Kidney tubule cell (primary cell): ENCODE results near the gene NOP16.

Source experiments
- DNase-seq: peaks from one replicate; pipeline ENCODE4 v3.0.0-alpha.2; 2018; ENCODE audit warnings: low spot score

NOP16 gene, protein sequence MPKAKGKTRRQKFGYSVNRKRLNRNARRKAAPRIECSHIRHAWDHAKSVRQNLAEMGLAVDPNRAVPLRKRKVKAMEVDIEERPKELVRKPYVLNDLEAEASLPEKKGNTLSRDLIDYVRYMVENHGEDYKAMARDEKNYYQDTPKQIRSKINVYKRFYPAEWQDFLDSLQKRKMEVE

DNA sequence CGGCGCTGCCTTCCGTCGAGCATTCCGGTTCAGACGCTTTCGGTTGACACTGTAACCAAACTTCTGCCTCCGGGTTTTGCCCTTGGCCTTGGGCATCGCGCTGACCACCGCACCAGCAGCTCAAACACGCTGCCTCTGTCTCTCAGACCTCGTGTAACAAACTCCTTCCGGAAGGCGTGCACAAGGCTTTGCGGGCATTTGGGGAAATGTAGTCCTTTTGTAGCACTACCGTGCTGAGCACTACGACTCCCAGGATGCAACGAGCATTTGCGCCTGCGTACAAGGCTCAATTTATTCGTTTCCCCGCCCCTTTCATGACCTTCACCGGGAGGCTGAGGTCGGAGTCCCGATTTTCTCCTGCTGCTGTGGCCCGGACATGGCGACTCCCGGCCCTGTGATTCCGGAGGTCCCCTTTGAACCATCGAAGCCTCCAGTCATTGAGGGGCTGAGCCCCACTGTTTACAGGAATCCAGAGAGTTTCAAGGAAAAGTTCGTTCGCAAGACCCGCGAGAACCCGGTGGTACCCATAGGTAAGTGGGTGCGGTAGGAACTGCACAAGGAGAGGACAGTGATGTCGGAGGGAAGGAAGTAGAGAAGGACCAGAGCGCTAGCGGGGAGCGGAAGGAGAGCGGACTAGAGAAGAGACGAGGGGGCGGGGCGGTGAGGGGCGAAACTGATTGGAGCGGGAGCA, at the start of gene NOP16, which contains the start of gene HIGD2A:
Gene NOP16, minus strand, starts transcription at position 155 of the 691 bp plus-strand sequence. Its CDS starts 59 bp downstream, at position 96.
Gene HIGD2A, plus strand, starts transcription at position 308 of the 691 bp plus-strand sequence. Its CDS starts 69 bp downstream, at position 377.
- DNase-seq = peak; percentile 98

DNA sequence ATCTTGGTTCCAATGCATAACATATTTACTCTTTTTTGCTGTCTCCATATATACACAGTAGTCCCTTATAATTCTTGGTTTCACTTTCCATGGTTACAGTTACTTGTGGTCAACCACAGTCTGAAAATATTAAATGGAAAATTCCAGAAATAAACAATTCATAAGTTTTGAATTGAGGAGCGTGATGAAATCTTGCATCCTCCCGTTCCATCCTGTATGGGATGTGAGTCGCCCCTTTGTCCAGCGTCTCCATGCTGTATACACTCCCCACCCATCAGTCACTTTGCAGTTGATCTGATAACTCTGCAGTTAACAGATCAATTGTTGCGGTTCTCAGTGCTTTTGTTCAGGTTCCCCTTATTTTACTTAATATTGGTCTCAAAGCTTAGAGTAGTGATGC, 48.3 kb upstream of the NOP16 start:
- no peak for DNase-seq

DNA sequence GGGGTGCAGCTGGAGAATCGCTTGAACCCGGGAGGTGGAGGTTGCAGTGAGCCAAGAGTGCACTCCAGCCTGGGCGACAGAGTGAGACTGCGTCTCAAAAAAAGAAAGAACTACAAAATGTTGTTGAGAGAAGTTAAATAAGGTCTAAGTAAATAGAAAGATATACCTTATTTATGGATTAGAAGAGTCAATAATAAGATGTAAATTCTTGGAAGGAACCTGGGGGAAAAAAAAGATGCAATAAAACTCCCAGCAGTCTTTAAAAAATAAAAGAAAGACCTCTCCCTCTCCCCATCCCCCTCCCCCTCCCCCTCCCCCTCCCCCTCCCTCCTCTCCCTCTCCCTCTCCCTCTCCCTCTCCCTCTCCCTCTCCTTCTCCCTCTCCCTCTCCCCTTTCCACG, 44.3 kb upstream of the NOP16 start:
- no peak for DNase-seq

DNA sequence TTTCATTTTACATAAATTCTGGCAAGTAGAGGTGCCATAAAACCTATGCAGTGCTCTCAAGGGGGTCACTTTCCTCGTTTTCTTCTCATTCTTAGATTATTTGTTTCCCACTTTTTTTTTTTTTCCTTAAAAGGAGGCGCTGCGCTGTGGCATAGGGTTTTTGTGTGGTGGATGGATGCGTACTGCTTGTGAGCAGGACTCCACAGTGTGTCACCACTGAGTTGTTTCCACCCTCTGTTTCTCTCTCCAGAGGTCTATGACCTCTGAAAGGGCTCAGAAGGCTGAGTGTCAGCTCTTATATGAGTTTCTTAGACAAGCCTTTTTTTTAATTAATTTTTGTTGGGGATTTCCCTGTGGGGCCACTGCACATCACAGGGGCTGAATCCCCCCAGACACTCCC, 41.6 kb upstream of the NOP16 start:
- no peak for DNase-seq

DNA sequence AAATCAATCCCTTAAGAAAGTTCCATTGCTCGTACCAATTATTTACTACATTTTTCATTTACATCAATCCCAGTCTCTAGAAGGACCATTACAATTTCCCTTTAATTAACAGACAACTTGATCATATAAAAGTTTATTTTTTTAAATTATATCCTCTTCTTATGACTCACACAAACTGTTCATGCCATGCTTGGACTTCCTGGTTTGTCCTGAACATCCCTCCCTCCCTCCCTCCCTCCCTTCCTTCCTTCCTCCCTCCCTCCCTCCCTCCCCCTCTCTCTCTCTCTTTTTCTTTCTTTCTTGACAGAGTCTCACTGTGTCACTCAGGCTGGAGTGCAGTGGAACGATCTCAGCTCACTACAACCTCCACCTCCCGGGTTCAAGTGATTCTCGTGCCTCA, 39.6 kb upstream of the NOP16 start:
- peak; percentile 62 for DNase-seq

DNA sequence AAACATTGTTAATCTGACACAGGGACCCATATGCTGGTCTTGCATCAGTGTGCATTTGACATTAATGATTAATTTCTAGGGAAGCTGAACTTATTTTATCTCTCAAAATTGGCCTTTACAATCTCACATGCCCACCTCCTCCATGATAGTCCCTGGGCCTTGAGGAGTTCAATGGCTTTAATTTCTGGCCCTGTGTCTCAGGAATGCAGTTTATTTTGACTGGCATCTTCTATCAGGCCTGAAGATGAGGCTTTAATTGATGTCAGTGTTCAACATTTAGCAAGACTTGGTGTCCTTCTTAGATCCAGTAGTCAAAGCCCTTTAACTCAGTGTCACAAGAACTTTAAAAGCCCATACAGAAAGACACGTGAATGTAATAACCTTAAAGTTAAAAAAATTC, 38.5 kb upstream of the NOP16 start:
- no peak for DNase-seq

DNA sequence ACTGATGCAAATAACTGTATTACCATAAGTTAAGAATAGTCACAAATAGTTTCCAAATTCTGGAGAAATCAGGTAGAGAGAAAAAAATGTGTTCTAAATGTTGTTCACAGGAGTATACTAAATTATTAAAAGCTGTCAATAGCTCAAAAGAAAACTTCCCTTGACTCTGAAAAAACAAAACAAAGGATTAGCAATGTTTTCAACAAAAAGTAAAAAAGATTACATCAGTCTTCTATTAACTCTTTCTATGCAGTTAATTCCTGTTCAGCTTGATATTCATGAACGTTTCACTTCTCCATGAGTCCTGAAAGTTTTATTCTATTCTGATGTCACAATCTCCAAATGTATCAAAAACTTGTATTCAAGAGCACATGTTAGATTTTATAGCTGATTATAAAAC, 37.4 kb upstream of the NOP16 start:
- DNase-seq = no peak

DNA sequence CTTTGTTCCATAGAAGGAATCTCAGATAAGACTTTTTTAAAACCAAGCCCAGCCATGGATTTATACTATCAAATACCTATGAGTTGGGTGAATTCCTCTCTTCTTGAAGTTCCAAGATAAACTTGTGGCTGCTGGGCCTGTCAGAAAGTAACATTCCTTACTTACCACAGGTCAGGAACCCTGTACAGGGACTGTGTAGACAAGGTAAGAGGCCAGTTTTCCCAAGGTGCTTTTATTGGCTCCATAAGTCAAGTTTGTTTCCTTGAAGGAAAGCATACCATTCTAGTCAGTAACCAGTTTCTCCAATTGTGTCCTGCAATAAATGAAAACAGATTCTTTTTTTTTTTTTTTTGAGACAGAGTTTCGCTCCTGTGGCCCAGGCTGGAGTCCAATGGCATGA, 36.7 kb upstream of the NOP16 start:
- peak; percentile 76 for DNase-seq

DNA sequence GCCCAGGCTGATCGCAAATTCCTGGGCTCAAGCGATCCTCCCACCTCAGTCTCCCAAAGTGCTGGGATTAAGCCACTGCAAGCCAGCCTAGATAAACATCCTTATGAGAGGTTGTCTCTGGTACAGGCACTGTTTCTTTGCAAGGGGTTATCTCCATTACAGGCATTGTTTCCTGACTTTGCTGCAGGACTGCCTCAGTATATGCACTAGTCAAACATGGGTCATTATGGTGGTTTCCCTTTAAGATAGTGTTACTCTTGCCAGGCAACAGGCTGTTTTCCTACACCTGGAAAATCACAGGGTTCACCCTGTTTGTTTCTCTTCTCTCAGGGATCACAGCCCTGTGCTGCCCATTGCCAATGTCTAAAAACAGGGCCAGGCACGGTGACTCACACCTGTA, 35.8 kb upstream of the NOP16 start:
- no peak for DNase-seq

DNA sequence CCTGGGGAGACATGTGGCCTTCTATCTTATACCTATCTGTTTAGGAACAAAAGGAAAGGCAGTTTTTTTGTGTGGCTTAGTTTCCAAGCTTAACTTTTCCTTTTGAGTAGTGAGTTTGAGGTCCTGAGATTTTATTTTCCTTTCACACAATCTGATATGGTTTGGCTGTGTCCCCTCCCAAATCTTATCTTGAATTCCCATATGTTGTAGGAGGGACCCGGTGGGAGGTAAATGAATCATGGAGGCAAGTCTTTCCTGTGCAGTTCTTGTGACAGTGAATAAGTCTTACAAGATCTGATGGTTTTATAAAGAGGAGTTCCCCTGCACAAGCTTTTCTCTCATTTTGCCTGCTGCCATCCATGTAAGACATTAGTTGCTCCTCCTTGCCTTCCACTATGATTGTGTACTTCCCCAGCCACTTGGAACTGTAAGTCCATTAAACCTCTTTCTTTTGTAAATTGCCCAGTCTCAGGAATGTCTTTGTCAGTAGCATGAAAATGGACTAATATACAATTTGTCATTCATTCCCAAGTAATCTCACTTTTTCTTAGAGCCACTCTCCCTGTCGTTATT, 32.7 kb upstream of the NOP16 start:
- DNase-seq = no peak

DNA sequence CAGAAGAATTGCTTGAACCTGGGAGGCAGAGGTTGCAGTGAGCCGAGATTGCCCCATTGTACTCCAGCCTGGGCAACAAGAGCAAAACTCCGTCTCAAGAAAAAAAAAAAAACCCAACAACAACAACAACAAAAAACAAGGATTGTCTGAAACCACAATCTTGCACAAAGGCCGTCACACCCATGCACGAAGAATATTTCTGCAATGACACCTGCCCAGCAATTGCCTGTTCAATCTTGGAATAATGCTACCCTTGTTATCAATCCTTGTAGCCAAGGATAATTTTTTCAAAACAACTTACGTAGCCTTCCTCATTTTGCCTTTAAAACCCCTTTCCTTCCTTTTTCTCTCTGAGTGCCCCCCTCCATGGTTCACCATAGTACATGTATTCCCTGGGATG, 31.7 kb upstream of the NOP16 start:
- no peak for DNase-seq

DNA sequence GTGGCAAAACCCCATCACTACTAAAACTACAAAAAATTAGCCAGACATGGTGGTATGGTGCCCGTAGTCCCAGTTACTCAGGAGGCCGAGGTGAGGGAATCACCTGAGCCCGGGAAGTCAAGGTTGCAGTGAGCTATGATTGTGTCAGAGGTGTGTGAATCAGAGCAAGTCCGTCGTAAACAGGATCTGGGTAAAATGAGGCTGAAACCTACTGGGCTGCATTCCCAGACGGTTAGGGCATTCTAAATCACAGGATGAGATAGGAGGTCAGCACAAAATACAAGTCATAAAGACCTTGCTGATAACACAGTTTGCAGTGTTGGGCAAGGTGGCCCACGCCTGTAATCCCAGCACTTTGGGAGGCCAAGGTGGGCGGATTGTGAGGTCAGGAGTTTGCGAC, 29.9 kb upstream of the NOP16 start:
- peak; percentile 93 for DNase-seq

DNA sequence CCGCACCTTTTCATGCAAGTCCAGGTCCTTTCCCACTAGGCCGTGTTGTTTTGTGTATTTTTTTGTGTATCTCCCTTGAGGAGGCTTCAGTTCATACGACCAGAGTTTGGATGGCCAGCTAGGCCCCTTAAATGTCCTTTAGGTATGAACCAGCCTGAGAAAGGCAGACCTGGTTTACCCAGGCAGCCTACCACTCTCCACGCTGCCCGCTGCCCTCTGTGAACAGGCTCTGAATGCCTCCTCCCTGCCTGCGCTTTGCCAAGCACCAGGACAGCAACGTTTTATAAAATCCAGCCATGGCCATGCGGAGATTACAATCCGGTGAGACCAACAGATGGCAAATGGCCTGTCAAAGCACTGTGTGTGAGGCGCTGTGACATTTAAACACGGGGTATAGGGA, 28.6 kb upstream of the NOP16 start:
- DNase-seq = no peak

DNA sequence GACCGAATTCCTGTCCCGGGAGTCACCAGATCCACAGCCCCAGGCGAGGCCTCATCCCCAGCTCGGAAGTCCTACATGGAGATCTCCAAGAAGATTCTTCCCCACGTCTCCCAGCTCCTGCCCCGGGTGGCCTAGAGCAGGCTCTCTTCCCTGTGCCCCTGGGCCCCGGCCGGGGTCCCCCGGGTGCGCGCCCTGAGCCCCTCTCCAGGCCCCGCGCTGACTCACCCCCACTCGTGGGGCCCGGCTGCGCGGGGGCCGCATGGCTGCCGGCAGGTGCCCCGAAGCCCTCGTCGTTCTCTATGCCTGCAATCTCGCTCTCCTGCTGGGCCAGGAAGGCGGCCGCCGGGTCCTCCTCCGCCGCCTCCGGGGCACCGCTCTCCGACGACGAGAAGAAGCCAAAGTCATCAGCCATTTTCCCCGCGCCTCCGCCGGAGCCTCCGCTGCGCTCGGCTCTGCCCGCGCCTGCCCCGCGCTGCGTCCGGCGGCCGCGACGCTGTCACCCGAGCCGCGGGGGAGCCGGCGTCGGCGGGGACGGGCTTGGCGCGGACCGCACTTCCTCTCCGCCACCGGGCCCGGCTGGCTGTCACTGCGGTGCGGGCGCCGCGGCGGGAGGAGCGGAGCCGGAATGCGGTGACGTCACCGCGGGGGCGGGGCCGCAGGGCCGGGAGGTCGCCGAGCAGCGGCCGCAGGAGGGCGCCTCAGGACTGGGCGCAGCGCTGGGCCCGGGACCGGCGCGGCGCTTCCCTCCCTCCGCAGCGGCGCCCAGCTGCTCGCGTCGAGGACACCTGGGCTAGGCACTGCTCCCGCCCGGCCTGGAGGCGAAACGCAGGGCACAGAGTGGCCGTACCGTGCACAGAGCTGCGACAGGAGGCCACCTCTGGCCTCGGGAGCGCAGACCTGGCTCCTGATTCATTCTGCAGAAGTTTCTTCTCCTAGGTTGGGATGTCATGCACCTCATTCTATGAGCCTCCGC, 27.8 kb upstream of the NOP16 start, which contains the start of gene CLTB:
Gene CLTB, minus strand, starts transcription at position 588 of the 973 bp plus-strand sequence. Its CDS starts 176 bp downstream, at position 412.
- DNase-seq = peak; percentile 91

DNA sequence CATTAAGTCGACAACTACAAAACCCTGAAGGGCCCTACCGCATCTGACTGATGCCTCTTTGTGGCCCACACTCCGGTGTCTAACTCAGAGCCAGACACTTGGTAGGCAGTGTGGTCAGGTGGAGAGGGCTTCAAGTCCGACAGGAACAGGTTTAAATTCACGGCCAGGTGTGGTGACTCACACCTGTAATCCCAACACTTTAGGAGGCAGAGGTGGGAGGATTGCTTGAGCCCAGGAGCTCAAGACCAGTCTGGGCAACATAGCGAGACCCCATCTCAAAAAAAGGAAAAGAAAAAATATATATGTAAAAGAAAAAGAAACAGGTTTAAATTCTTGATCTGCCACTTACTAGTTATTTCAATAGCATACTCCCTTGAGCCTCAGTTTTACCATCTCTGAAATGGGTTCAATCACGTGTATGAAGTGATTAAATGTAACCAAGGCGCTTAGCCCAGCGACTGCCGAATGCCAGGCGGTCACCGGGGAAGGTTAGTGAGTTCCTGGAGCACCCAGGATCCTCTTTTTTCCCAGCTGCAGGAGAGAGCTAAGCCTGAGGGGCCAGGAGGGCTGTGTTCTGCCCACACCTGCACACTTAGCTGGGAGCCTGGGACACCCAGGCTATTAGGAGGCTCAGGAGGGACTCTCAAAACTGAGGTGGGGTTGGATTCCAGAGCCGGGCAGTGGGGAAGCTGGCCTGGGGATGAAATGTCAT, 27.0 kb upstream of the NOP16 start:
- DNase-seq = peak; percentile 27

DNA sequence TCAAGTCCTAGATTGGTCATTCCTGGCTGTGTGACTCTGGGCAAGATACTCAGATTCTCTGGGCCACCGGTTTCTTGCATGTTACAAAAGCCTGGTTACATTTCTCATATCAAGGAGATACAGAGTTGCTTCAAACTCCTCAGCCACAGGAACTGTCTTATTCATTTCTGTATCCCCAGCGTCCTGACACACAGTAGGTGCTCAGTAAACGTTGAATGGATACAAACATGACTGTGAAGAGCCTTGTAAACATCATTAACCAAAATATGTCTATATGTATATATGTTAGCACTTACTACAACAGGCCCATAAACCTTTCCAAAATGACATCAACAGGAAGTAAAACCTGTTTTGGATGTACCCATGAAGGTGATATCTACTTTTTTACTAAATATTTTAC, 26.3 kb upstream of the NOP16 start:
- DNase-seq = no peak

DNA sequence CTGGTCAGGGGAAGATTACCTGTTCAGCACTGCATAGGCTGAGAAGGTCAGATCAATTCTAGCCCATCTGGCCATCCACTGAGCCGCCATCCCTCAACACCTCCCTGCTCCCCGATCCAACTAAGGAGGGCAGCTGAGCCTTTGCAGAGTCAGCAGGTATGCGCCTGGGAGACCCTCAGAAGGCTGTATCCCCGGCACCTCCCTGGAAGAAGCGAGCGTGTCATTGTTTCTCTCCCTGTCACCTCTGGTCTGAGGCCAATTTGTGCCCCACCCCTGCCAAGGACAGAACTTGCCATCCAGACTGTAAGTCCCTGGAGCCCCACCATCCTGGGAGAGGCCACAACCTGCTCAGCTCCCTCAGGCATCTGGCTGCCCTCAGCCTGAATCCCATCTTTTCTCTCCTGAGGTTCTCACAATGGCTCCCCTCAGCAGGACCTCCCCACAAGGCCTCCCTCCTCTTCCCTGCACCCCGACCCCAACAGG, 25.4 kb upstream of the NOP16 start:
- DNase-seq = no peak

DNA sequence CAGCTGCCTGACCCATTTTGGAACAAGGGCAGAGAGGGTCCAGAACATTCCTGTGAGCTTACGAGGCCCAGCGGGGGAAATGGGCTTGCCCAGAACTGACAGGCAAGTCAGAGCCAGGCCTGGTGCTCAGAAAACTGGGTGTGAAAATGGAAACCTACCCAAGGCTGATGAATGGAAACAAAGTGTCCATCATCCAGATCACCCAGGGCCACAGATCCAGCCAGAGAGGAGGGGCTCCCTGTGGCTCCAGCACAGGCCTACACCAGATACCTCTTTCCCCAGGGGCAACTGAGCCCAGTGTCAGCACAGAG, 24.8 kb upstream of the NOP16 start:
- no peak for DNase-seq

DNA sequence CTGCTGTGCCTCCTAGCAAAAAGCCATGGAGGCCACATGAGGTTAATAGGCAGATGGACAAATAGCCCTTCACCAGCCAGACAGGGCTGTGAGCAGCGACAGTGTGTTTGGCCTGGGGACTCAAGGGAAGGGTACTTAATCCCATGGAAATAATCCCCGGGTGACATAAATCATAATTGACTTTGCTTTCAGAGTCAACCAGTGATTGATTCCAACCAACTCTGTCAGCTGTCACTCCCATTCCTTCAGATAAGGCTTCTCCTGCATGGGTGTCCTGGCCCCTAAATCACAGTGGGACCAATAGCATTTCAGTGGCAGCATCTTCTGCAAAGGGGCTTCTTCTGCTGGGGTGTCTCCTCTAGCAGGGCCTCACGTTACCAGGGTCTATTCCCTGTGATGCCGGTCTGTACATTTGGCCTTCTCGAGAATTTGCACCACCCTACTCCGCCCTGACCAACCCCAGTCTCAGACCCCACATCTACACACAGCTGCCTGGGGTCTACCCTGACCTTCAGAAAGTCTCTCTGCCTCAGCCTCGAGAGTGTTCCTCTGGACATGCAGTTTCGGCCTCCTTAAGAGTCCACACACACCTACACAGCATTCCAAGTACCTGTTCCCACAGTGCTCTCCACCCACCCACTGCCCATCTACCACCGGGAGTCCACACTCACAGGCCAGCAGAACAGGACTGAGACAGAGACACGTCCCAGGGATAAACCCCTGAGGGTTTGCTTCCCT, 24.3 kb upstream of the NOP16 start:
- no peak for DNase-seq

DNA sequence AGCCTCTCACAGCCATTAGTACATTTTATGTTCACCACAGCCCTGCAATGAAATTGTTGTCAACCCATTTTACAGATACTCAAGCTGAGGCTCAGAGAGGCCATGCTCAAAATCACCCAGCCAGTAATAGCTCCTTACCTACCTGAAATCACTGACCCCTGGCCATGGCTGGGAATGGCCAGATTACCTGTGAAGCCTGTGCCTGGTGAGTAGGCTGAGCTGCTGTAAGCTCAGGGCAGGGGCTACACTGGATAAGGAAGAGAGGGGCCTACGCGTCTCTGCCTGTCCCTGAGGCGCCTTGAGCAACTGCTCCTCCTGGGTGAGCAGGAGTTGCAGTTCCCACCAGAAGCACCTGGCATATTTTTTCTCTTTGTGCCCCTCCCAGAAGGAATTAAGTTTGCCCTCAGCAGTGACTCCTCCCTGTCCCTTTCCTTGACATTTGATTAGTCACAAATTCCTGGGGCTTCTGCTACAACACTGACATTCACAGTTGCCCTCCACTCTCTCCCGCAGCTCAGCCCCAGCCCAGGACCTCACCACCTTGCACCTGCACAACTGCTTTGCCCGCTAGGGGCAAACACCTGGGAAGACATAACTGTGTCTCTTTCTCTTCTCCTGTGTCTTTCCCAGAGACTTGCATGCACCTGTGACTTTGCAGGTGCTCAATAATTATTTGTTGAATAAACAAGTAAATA, 22.2 kb upstream of the NOP16 start:
- DNase-seq = peak; percentile 58
